HK-2 (cell line): ENCODE results near the gene OR4X2.
"Not testable (repeated sequence)": the region's sequence is repeated elsewhere in the genome, so short reads cannot be mapped to it uniquely, and the experiment has no call there.

Source experiments
- DNase-seq: peaks from one replicate; pipeline ENCODE4 v3.0.0-alpha.2; 2018; ENCODE audit not compliant: unreplicated experiment

OR4X2 gene

GRCh38 chr11:48244804-48245203, at the start of gene OR4X2:
TSS of gene OR4X2 (plus strand) at chr11:48245104. CDS start at chr11:48245104, 0 bp downstream.
- no peak for DNase-seq

GRCh38 chr11:48207881-48208280, 37.0 kb upstream of the OR4X2 start:
- no peak for DNase-seq

- DNase-seq: peak; percentile 6
These were observed 34.9 kb upstream of the OR4X2 start for GRCh38 chr11:48210052-48210451.

- DNase-seq: no peak
These were observed 28.4 kb upstream of the OR4X2 start, which contains the start of gene OR4B1 for GRCh38 chr11:48216510-48216909. TSS of gene OR4B1 (plus strand) at chr11:48216810. CDS start at chr11:48216810, 0 bp downstream.

GRCh38 chr11:48228761-48229160, 16.1 kb upstream of the OR4X2 start:
- no peak for DNase-seq

- not testable (repeated sequence) for DNase-seq
These were observed 14.8 kb upstream of the OR4X2 start for GRCh38 chr11:48230057-48230456.

GRCh38 chr11:48237727-48238126, 7.2 kb upstream of the OR4X2 start:
- no peak for DNase-seq

GRCh38 chr11:48242501-48242900, 2.4 kb upstream of the OR4X2 start:
- no peak for DNase-seq

GRCh38 chr11:48248902-48249301, 4.0 kb downstream of the OR4X2 start:
- DNase-seq: no peak

GRCh38 chr11:48261600-48261999, 16.7 kb downstream of the OR4X2 start:
- no peak for DNase-seq

GRCh38 chr11:48263423-48263911, 18.6 kb downstream of the OR4X2 start, which contains the start of gene OR4X1:
TSS of gene OR4X1 (plus strand) at chr11:48263861. CDS start at chr11:48263861, 0 bp downstream.
- DNase-seq: no peak

GRCh38 chr11:48270621-48271020, 25.7 kb downstream of the OR4X2 start:
- DNase-seq: no peak

GRCh38 chr11:48272606-48273005, 27.7 kb downstream of the OR4X2 start:
- DNase-seq: no peak
